ENCODE data around the gene DTNA.
"Not testable (repeated sequence)": the region's sequence is repeated elsewhere in the genome, so short reads cannot be mapped to it uniquely, and the experiment has no call there.

The DTNA gene

GRCh38 chr18:34704823-34705222 is 5.3 kb upstream of the DTNA start:
- Mint-ChIP-seq H3K9me3 (no peaks in the 10 kb centered on the region), H3K27ac (no peak overlapping the region), H3K4me1 (no peaks in the 10 kb centered on the region), H3K27me3 (peaks cover 5% of the 10 kb centered on the region), H3K36me3 (no peaks in the 10 kb centered on the region), H3K4me3 (no peak overlapping the region)
- DNase-seq = no peak
- CTCF ChIA-PET = no interaction called here

GRCh38 chr18:34707670-34708069 is 2.4 kb upstream of the DTNA start:
- Mint-ChIP-seq H3K4me1 (no peaks in the 10 kb centered on the region), H3K27me3 (peaks cover 5% of the 10 kb centered on the region), H3K9me3 (no peaks in the 10 kb centered on the region), H3K27ac (no peak overlapping the region), H3K36me3 (no peaks in the 10 kb centered on the region), H3K4me3 (no peak overlapping the region)
- CTCF ChIA-PET = interaction anchor here (0.7 to 2.0 kb wide), 2 partner anchors 46 to 78 kb away, joined by 3 to 5 read pairs; no protein-coding TSS in a partner anchor
- DNase-seq = no peak

- peaks cover 5% of the 10 kb centered on the region for H3K27me3 Mint-ChIP-seq
- CTCF ChIA-PET = interaction anchor here (2.0 kb wide), 1 partner anchor 48 kb away, joined by 5 read pairs; no protein-coding TSS in a partner anchor
Observed at GRCh38 chr18:34709104-34709503, 994 bp upstream of the DTNA start.

DNA sequence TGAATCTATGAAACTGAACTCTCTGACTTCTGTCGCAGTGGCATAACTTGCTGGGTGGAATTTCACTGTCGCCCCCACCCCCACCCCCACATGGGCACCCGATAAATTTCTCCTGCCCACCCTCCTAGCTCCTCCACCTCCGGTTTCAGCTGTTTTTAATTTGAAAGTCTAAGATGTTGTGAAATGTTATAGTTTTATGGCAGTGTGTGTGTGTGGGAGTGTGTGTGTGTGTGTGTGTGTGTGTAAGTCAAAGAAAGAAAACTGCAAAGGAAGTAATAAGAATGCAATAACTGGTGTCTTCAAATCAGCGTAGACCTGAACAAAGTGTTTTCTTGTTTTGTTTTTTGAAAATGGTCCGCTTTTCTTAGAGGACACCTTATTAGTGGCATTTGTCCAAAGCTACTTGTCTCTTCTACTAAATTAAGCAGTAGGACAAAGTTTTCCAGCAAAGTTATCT is 388 bp downstream of the DTNA start:
- no peaks in the 10 kb centered on the region for H3K36me3 Mint-ChIP-seq

More at GRCh38 chr18:34709104-34709503, 994 bp upstream of the DTNA start:
- Mint-ChIP-seq H3K36me3 (no peaks in the 10 kb centered on the region), H3K4me1 (no peaks in the 10 kb centered on the region), H3K27ac (no peak overlapping the region), H3K9me3 (no peaks in the 10 kb centered on the region), H3K4me3 (no peak overlapping the region)
- DNase-seq = no peak

DNA sequence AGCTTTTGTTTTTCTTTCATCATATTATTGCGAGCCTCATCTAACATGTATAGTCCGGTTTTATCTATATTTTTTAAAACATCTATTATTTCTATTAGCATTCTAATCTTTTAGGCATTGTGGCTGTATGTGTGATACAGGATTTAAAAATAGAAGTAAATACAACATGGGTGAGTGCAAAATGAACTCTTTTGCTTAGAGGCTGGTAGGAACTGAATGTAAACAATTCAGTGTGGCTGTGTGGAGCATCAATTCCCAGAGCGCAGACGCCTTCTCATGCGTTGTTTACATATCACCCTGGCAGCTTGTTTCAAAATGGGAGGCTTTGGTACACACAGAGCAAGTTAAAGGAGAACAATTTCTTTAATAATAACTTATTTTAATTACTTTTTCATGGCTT is 836 bp downstream of the DTNA start:
- no peaks in the 10 kb centered on the region for H3K9me3 Mint-ChIP-seq
- CTCF ChIA-PET = no interaction called here
- H3K27me3 Mint-ChIP-seq = peaks cover 5% of the 10 kb centered on the region
- H3K4me3 Mint-ChIP-seq = no peak overlapping the region
- DNase-seq = no peak
- H3K4me1 Mint-ChIP-seq = no peaks in the 10 kb centered on the region
- H3K36me3 Mint-ChIP-seq = no peaks in the 10 kb centered on the region
- H3K27ac Mint-ChIP-seq = no peak overlapping the region

More for the DNA sequence above, 388 bp downstream of the DTNA start:
- CTCF ChIA-PET = no interaction called here
- no peak overlapping the region for H3K4me3 Mint-ChIP-seq
- H3K27me3 Mint-ChIP-seq = peaks cover 5% of the 10 kb centered on the region
- no peaks in the 10 kb centered on the region for H3K4me1 Mint-ChIP-seq
- H3K27ac Mint-ChIP-seq = no peak overlapping the region
- no peak for DNase-seq
- H3K9me3 Mint-ChIP-seq = no peaks in the 10 kb centered on the region

DNA sequence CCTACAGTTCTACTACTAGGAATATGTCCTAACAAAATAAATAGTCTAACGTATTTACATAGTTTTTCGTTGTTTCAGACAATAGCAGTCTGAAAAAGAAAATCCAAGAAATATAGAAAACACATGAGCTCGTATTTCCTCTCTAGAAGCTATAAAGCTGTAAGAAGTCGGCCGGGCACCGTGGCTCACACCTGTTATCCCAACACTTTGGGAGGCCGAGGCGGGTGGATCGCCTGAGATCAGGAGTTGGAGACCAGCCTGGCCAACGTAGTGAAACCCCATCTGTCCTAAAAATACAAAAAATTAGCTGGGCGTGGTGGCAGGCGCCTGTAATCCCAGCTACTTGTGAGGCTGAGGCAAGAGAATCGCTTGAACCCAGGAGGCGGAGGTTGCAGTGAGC is 6.0 kb downstream of the DTNA start:
- H3K9me3 Mint-ChIP-seq, H3K27ac Mint-ChIP-seq, DNase-seq, H3K36me3 Mint-ChIP-seq, H3K4me1 Mint-ChIP-seq, CTCF ChIA-PET, H3K27me3 Mint-ChIP-seq, H3K4me3 Mint-ChIP-seq: not testable (repeated sequence)

GRCh38 chr18:34718610-34719009 is 8.5 kb downstream of the DTNA start:
- Mint-ChIP-seq H3K27ac (no peak overlapping the region), H3K4me1 (no peaks in the 10 kb centered on the region), H3K36me3 (no peaks in the 10 kb centered on the region), H3K4me3 (no peak overlapping the region), H3K27me3 (no peaks in the 10 kb centered on the region), H3K9me3 (no peaks in the 10 kb centered on the region)
- CTCF ChIA-PET = no interaction called here
- no peak for DNase-seq

DNA sequence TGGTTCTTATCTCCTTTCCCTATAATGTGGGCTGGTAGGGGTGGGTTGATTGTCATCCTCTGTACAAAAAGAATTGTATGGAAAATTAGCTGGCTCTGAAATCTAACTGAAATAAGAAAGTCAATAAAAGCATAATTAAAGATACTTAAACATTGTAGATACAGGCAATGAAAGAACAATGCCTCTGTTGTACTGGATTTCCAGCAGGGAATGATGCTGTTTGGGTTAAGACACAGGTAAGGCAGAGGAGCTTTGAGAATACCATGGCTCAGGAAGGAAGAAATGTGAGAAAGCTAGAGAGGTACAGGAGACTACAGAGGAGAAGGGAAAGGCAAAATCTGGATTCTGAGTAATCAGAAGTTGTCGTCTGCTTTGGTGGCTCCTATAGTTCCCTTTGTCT is 10.1 kb downstream of the DTNA start:
- no peaks in the 10 kb centered on the region for H3K36me3 Mint-ChIP-seq
- no peak for DNase-seq
- H3K4me3 Mint-ChIP-seq = no peak overlapping the region
- no peaks in the 10 kb centered on the region for H3K9me3 Mint-ChIP-seq
- no peaks in the 10 kb centered on the region for H3K4me1 Mint-ChIP-seq
- no peaks in the 10 kb centered on the region for H3K27me3 Mint-ChIP-seq
- CTCF ChIA-PET = interaction anchor here (2.3 kb wide), 1 partner anchor 59 kb away, joined by 5 read pairs; no protein-coding TSS in a partner anchor
- H3K27ac Mint-ChIP-seq = no peak overlapping the region

DNA sequence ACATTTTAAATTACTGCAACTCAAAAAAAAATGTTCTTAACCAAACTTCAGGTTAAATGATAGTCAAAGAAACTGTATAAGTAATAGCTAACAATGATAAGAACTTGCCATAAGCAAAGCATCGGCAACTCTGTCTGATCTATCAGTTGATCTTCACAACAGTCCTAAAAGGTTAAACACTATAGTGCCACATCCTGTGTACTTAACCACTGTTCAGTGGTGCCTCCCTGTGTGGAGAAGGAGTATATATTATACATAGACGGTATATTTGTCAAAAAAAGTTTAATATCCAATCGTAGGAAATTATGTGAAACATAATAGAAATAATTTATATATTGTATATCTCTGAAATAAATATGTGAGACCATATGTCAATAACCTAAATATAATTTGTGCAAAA is 13.0 kb downstream of the DTNA start:
- H3K4me1 Mint-ChIP-seq = no peaks in the 10 kb centered on the region
- no peaks in the 10 kb centered on the region for H3K27me3 Mint-ChIP-seq
- no peaks in the 10 kb centered on the region for H3K36me3 Mint-ChIP-seq
- H3K27ac Mint-ChIP-seq = no peak overlapping the region
- CTCF ChIA-PET = no interaction called here
- no peaks in the 10 kb centered on the region for H3K9me3 Mint-ChIP-seq
- DNase-seq = no peak
- no peak overlapping the region for H3K4me3 Mint-ChIP-seq

DNA sequence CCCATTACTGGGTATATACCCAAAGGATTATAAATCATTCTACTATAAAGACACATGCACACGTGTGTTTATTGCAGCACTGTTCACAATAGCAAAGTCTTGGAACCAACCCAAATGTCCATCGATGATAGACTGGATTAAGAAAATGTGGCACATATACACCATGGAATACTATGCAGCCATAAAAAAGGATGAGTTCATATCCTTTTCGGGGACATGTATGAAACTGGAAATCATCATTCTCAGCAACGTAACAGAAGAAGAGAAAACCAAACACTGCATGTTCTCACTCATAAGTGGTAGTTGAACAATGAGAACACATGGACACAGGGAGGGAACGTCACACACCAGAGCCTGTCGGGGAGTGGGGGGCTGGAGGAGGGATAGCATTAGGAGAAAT is 15.6 kb downstream of the DTNA start:
- H3K4me3 Mint-ChIP-seq, DNase-seq, H3K27me3 Mint-ChIP-seq, CTCF ChIA-PET, H3K36me3 Mint-ChIP-seq, H3K9me3 Mint-ChIP-seq, H3K27ac Mint-ChIP-seq, H3K4me1 Mint-ChIP-seq: not testable (repeated sequence)

- Mint-ChIP-seq H3K27ac (no peak overlapping the region), H3K4me1 (no peaks in the 10 kb centered on the region), H3K36me3 (no peaks in the 10 kb centered on the region), H3K27me3 (peaks cover 3% of the 10 kb centered on the region), H3K9me3 (no peaks in the 10 kb centered on the region), H3K4me3 (no peak overlapping the region)
- no peak for DNase-seq
- CTCF ChIA-PET = interaction anchor here (0.7 kb wide), 1 partner anchor 65 kb away, joined by 3 read pairs; no protein-coding TSS in a partner anchor
Observed at GRCh38 chr18:34726286-34727004, 16.3 kb downstream of the DTNA start.

GRCh38 chr18:34729264-34729663 is 19.2 kb downstream of the DTNA start:
- no peaks in the 10 kb centered on the region for H3K4me1 Mint-ChIP-seq
- peaks cover 3% of the 10 kb centered on the region for H3K27me3 Mint-ChIP-seq
- H3K4me3 Mint-ChIP-seq = no peak overlapping the region
- H3K9me3 Mint-ChIP-seq = no peaks in the 10 kb centered on the region
- CTCF ChIA-PET = interaction anchor here (1.3 to 1.4 kb wide), 2 partner anchors 58 to 67 kb away, joined by 3 to 4 read pairs; no protein-coding TSS in a partner anchor
- DNase-seq = no peak
- H3K27ac Mint-ChIP-seq = no peak overlapping the region
- H3K36me3 Mint-ChIP-seq = no peaks in the 10 kb centered on the region

GRCh38 chr18:34729740-34730355 is 19.8 kb downstream of the DTNA start:
- Mint-ChIP-seq H3K36me3 (no peaks in the 10 kb centered on the region), H3K27me3 (peaks cover 3% of the 10 kb centered on the region), H3K9me3 (no peaks in the 10 kb centered on the region), H3K4me1 (no peaks in the 10 kb centered on the region), H3K27ac (no peak overlapping the region), H3K4me3 (no peak overlapping the region)
- CTCF ChIA-PET = interaction anchor here (1.3 to 1.4 kb wide), 2 partner anchors 58 to 68 kb away, joined by 3 to 4 read pairs; no protein-coding TSS in a partner anchor
- no peak for DNase-seq

GRCh38 chr18:34730774-34731173 is 20.7 kb downstream of the DTNA start:
- H3K4me1 Mint-ChIP-seq = no peaks in the 10 kb centered on the region
- no peak overlapping the region for H3K4me3 Mint-ChIP-seq
- no peak overlapping the region for H3K27ac Mint-ChIP-seq
- H3K36me3 Mint-ChIP-seq = no peaks in the 10 kb centered on the region
- H3K9me3 Mint-ChIP-seq = no peaks in the 10 kb centered on the region
- no peak for DNase-seq
- CTCF ChIA-PET = interaction anchor here (0.7 to 1.4 kb wide), 2 partner anchors 69 to 889 kb away, joined by 3 read pairs; no protein-coding TSS in a partner anchor
- peaks cover 3% of the 10 kb centered on the region for H3K27me3 Mint-ChIP-seq

DNA sequence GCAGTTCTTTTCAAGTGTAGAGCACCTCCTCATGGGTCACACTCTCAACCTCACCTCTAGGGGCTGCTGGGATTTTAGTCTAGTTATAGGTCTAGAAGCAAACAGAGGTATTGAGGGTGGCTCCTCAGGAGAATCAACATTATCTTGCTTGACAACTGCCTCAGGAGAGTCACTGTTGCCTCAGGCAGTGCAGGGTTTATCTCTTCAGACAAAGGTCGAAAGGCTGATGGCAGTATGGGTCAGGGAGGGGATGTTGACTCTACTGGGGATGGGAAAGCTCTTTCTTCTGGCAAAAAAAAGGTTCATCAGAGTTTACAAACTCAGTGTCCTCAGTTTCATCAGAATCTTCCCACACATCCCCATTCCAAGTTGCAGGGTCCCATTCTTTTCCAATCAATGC is 24.0 kb downstream of the DTNA start:
- Mint-ChIP-seq H3K4me1 (no peaks in the 10 kb centered on the region), H3K4me3 (no peak overlapping the region), H3K9me3 (no peaks in the 10 kb centered on the region), H3K27ac (no peak overlapping the region), H3K36me3 (no peaks in the 10 kb centered on the region), H3K27me3 (peaks cover 3% of the 10 kb centered on the region)
- CTCF ChIA-PET = interaction anchor here (1.1 kb wide), 1 partner anchor 10 kb away, joined by 3 read pairs; no protein-coding TSS in a partner anchor
- no peak for DNase-seq

Measured in activated naive CD4-positive, alpha-beta T cell treated with anti-CD3 and anti-CD28 coated beads, Interleukin-2, amount 10 ng/mL, durations not matched to agents 7 days and 5 days (primary cell).